ENCODE data around the gene TMPRSS15.

- TF ChIP-seq CTCF (IDR thresholded peaks at IDR 0.05; ENCODE audit: low read depth, low read length) (no peak), POLR2A (IDR thresholded peaks at IDR 0.05; ENCODE audit: extremely low read depth, insufficient read length) (no peak)
Observed at GRCh38 chr21:18373606-18374005, 30.0 kb downstream of the TMPRSS15 start.
